Hepatocyte (in vitro differentiated cells): ENCODE data around the gene MAGI2. TPM values are rescaled to one million over a fixed set of nuclear protein-coding genes. Genes with fewer than 3 reads are reported as not detected.
"Not testable (repeated sequence)": the region's sequence is repeated elsewhere in the genome, so short reads cannot be mapped to it uniquely, and the experiment has no call there.

Experiments
- DNase-seq: peaks from one replicate; pipeline ENCODE4 v3.0.0-alpha.2; 2016; ENCODE audit warnings: low spot score
- H2AFZ ChIP-seq: fragments of 200-600 bp; sonication (generic); 2 replicates; pipeline ENCODE4 v1.6.0; 2016; ENCODE audit warnings: antibody characterized with exemption, mild to moderate bottlenecking
- H3K27ac ChIP-seq: fragments of 200-600 bp; sonication (generic); 2 replicates; pipeline ENCODE4 v1.5.1; 2016; ENCODE audit warnings: mild to moderate bottlenecking
- H3K27me3 ChIP-seq: fragments of 200-600 bp; sonication (generic); 2 replicates; pipeline ENCODE4 v1.6.1; 2016
- H3K36me3 ChIP-seq: fragments of 200-600 bp; sonication (generic); replicated peaks from 2 replicates; pipeline ENCODE4 v1.5.1; 2016; ENCODE audit warnings: low read depth; ENCODE audit not compliant: insufficient read depth
- H3K4me1 ChIP-seq: fragments of 200-600 bp; sonication (generic); 2 replicates; pipeline ENCODE4 v1.5.1; 2016; ENCODE audit warnings: mild to moderate bottlenecking, moderate library complexity; ENCODE audit not compliant: insufficient read depth
- H3K4me2 ChIP-seq: fragments of 200-600 bp; sonication (generic); 2 replicates; pipeline ENCODE4 v1.6.0; 2016
- H3K4me3 ChIP-seq: fragments of 200-600 bp; sonication (generic); 2 replicates; pipeline ENCODE4 v1.5.1; 2016; ENCODE audit warnings: mild to moderate bottlenecking
- H3K79me2 ChIP-seq: fragments of 200-600 bp; sonication (generic); 2 replicates; pipeline ENCODE4 v1.6.0; 2017; ENCODE audit warnings: mild to moderate bottlenecking
- H3K9me2 ChIP-seq: fragments of 200-600 bp; sonication (generic); replicated peaks from 2 replicates; pipeline ENCODE4 v1.6.0; 2017; ENCODE audit warnings: mild to moderate bottlenecking; ENCODE audit not compliant: insufficient read depth
- H3K9me3 ChIP-seq: fragments of 200-600 bp; sonication (generic); 2 replicates; pipeline ENCODE4 v1.5.1; 2016; ENCODE audit warnings: low read depth, mild to moderate bottlenecking
- H4K20me1 ChIP-seq: fragments of 200-600 bp; sonication (generic); 2 replicates; pipeline ENCODE4 v1.6.0; 2016; ENCODE audit warnings: mild to moderate bottlenecking; ENCODE audit not compliant: insufficient read depth, poor library complexity, severe bottlenecking
- CTCF ChIP-seq: fragments of 200-600 bp; sonication (generic); IDR thresholded peaks from 2 replicates; pipeline ENCODE4 v1.5.1; 2016; ENCODE audit warnings: antibody characterized with exemption, mild to moderate bottlenecking; ENCODE audit not compliant: poor library complexity
- EZH2 ChIP-seq: fragments of 200-600 bp; sonication (generic); IDR thresholded peaks from 2 replicates; pipeline ENCODE4 v1.6.1; 2016; ENCODE audit warnings: antibody characterized with exemption, mild to moderate bottlenecking, borderline replicate concordance
- EZH2phosphoT487 ChIP-seq: fragments of 200-600 bp; sonication (generic); IDR thresholded peaks from one replicate; pipeline ENCODE4 v1.6.1; 2018; ENCODE audit warnings: antibody characterized with exemption, mild to moderate bottlenecking, low read depth, moderate library complexity; ENCODE audit not compliant: unreplicated experiment, severe bottlenecking
- WGBS: methylation state at CpG from one replicate; pipeline ENCODE4 v1.1.6; 2016; ENCODE audit warnings: low lambda C conversion rate; ENCODE audit errors: missing lambda C conversion rate; 5-methylcytosine and 5-hydroxymethylcytosine counted together
- polyA plus RNA-seq: library from polyadenylated mRNA; unstranded; fragments of >200 nt; fragmentation: Nextera tagmentation; extraction: Ambion mirVana; gene quantifications from 2 replicates; pipeline ENCODE4 v1.2.1, GENCODE V29; 2016
- total RNA-seq: library from RNA; depleted of rRNA; stranded (reverse); fragments of >200 nt; gene quantifications from 2 replicates; pipeline ENCODE4 v1.2.3, GENCODE V29; 2014

The MAGI2 gene
- total and polyA plus RNA-seq, 2 experiments from 2014 or later: 3.1 to 6.7 TPM

GRCh38 chr7:78968951-78969350, 484.5 kb downstream of the MAGI2 start:
- Histone ChIP-seq H3K27me3 (no peaks in the 10 kb centered on the region), H2AFZ (no peak overlapping the region), H3K4me2 (no peak overlapping the region), H4K20me1 (no peaks in the 10 kb centered on the region), H3K4me1 (no peaks in the 10 kb centered on the region), H3K9me2 (no peaks in the 10 kb centered on the region), H3K27ac (no peak overlapping the region), H3K36me3 (no peaks in the 10 kb centered on the region), H3K79me2 (no peaks in the 10 kb centered on the region), H3K9me3 (no peaks in the 10 kb centered on the region), H3K4me3 (no peak overlapping the region)
- TF ChIP-seq CTCF: no peak
- WGBS: 90% methylated on average over 11 of the region's 11 CpGs
- no peak for DNase-seq

- not testable (repeated sequence) for H2AFZ ChIP-seq, H3K4me1 ChIP-seq, H4K20me1 ChIP-seq, H3K36me3 ChIP-seq, H3K4me2 ChIP-seq, H3K27ac ChIP-seq, H3K4me3 ChIP-seq, H3K79me2 ChIP-seq, H3K9me3 ChIP-seq, H3K27me3 ChIP-seq, H3K9me2 ChIP-seq, DNase-seq
- 94% methylated on average over 2 of the region's 2 CpGs for WGBS
These were observed 485.9 kb downstream of the MAGI2 start for GRCh38 chr7:78967561-78967960.

- Histone ChIP-seq H3K4me1 (no peaks in the 10 kb centered on the region), H2AFZ (no peak overlapping the region), H3K4me3 (no peak overlapping the region), H3K36me3 (no peaks in the 10 kb centered on the region), H3K27ac (no peak overlapping the region), H3K9me2 (no peaks in the 10 kb centered on the region), H3K9me3 (no peaks in the 10 kb centered on the region), H4K20me1 (no peaks in the 10 kb centered on the region), H3K79me2 (no peaks in the 10 kb centered on the region), H3K27me3 (no peaks in the 10 kb centered on the region), H3K4me2 (no peak overlapping the region)
- DNase-seq: no peak
- TF ChIP-seq EZH2phosphoT487: no peak
- TF ChIP-seq CTCF: no peak
- TF ChIP-seq EZH2: no peak
- WGBS: 86% methylated on average over 2 of the region's 2 CpGs
These were observed 486.4 kb downstream of the MAGI2 start for GRCh38 chr7:78967046-78967445.

DNA sequence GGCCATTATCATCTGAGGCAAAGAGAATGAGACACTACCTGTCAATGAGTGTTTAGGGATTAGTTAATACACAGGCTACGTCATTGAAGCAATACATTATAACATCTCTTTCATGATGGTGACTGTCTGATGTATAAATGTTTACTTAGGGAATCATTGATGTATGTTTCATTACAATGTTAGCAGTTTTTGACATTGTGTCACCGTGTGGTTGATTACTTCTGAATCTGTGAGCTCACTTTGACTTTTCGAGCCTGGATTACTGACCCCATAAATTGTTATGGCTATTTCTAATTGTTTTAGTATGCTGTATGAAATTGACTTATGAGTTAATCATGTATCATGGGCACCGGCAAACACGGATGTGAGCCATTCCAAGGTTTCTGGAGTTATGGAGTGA, 494.0 kb downstream of the MAGI2 start:
- Histone ChIP-seq H3K4me1 (no peaks in the 10 kb centered on the region), H2AFZ (no peak overlapping the region), H3K27ac (no peak overlapping the region), H3K36me3 (no peaks in the 10 kb centered on the region), H3K4me2 (no peak overlapping the region), H3K27me3 (no peaks in the 10 kb centered on the region), H3K79me2 (no peaks in the 10 kb centered on the region), H3K9me3 (no peaks in the 10 kb centered on the region), H3K9me2 (no peaks in the 10 kb centered on the region), H4K20me1 (no peaks in the 10 kb centered on the region), H3K4me3 (no peak overlapping the region)
- WGBS: 88% methylated on average over 5 of the region's 5 CpGs
- no peak for TF ChIP-seq EZH2
- TF ChIP-seq EZH2phosphoT487: no peak
- TF ChIP-seq CTCF: no peak
- no peak for DNase-seq
